K562 (cell line): ENCODE results near the gene BTLA. TPM values are rescaled to one million over a fixed set of nuclear protein-coding genes. Genes with fewer than 3 reads are reported as not detected.

ENCODE experiments used
- ATAC-seq: fragments of 200-7000 bp; cut with Tn5 transposase; 3 replicates; pipeline ENCODE4 v1.9.1; 2020; ENCODE audit warnings: moderate library complexity
- BruUV-seq: library from RNA; stranded (reverse); fragments of 400-500 nt; replicated peaks from 2 replicates; lab custom pipeline; 2021; lab: Mats Ljungman, UMichigan
- CTCF ChIA-PET: fragments of 300-600 bp; formaldehyde crosslinking; extraction: SDS; loops from one replicate; lab custom pipeline; 2021; ENCODE audit warnings: low intra/inter-chr PET ratio; lab: Yijun Ruan, JAX
- POLR2A ChIA-PET: fragments of 300-600, 350-650 bp; sonication (Branson Sonifier 250); formaldehyde crosslinking; extraction: SDS; loops from one replicate; lab custom pipeline; 2021; ENCODE audit warnings: antibody characterized with exemption, inconsistent platforms; lab: Yijun Ruan, JAX
- DNase-seq, 4 experiments: peaks; one replicate each; pipeline versions ENCODE4 v3.0.0 to v3.0.0-alpha.2; 2011 to 2018; ENCODE audit warnings: low spot score in 3 of 4, mixed read lengths in 3 of 4; ENCODE audit errors: extremely low read depth in 1 of 4
- FAIRE-seq: peaks from 2 replicates; lab custom pipeline; 2011; peaks lifted over from hg19 to GRCh38; lab: Jason Lieb, UNC
- H2AFZ ChIP-seq: 2 replicates; pipeline ENCODE4 v1.6.0; 2011; ENCODE audit warnings: low read depth, low read length, control low read depth, inconsistent platforms
- H3K27ac ChIP-seq: fragments of 200-600 bp; 3 replicates; pipeline ENCODE4 v1.8.0; 2011; ENCODE audit warnings: low read depth, mild to moderate bottlenecking, control low read depth, inconsistent platforms, low read length, moderate library complexity, mixed read lengths; ENCODE audit errors: extremely low read depth
- H3K27me3 ChIP-seq, 2 experiments: fragments of 300-600 bp in 1 of 2; 2 replicates in 1 of 2; 3 replicates in 1 of 2; pipeline versions ENCODE4 v1.6.0 to v1.8.0; 2011; ENCODE audit warnings: inconsistent platforms in 2 of 2, low read length in 2 of 2, mild to moderate bottlenecking in 1 of 2, mixed read lengths in 1 of 2, moderate library complexity in 1 of 2; ENCODE audit not compliant: control insufficient read depth in 2 of 2, insufficient read depth in 2 of 2
- H3K36me3 ChIP-seq: fragments of 300-600 bp; 3 replicates; pipeline ENCODE4 v1.8.0; 2011; ENCODE audit warnings: mild to moderate bottlenecking, low read length, inconsistent platforms; ENCODE audit not compliant: control insufficient read depth, insufficient read depth
- H3K4me1 ChIP-seq, 2 experiments: fragments of 200-600 bp in 1 of 2; replicated peaks in 1 of 2; 2 replicates in 1 of 2; 3 replicates in 1 of 2; pipeline versions ENCODE4 v1.5.1 to v1.8.0; 2011; ENCODE audit warnings: inconsistent platforms in 2 of 2, low read length in 2 of 2, mild to moderate bottlenecking in 1 of 2, mixed read lengths in 1 of 2, moderate library complexity in 1 of 2; ENCODE audit not compliant: control insufficient read depth in 2 of 2, insufficient read depth in 2 of 2
- H3K4me2 ChIP-seq: 2 replicates; pipeline ENCODE4 v1.6.1; 2011; ENCODE audit warnings: low read length, control low read depth, inconsistent platforms, mixed read lengths; ENCODE audit not compliant: insufficient read depth
- H3K4me3 ChIP-seq: fragments of 200-600 bp; sonication (generic), shearing (Covaris generic); 2 replicates; pipeline ENCODE4 v1.5.1; 2016; ENCODE audit warnings: control low read depth, inconsistent platforms
- H3K79me2 ChIP-seq: fragments of 200-600 bp; 3 replicates; pipeline ENCODE4 v1.8.0; 2011; ENCODE audit warnings: low read length, inconsistent platforms; ENCODE audit not compliant: control insufficient read depth, insufficient read depth
- H3K9ac ChIP-seq, 2 experiments: 2 replicates each; pipeline versions ENCODE4 v1.6.0 to v1.6.1; 2011; ENCODE audit warnings: low read depth in 2 of 2, low read length in 2 of 2, control low read depth in 1 of 2, inconsistent platforms in 1 of 2, mild to moderate bottlenecking in 1 of 2, mixed read lengths in 1 of 2; ENCODE audit not compliant: insufficient read depth in 1 of 2
- H3K9me1 ChIP-seq: one replicate; pipeline ENCODE4 v1.6.0; 2011; ENCODE audit warnings: inconsistent platforms, mild to moderate bottlenecking, low read length, moderate library complexity; ENCODE audit not compliant: control insufficient read depth, insufficient read depth
- H3K9me3 ChIP-seq: replicated peaks from 2 replicates; pipeline ENCODE4 v1.5.1; 2011; ENCODE audit warnings: low read depth, low read length, inconsistent platforms; ENCODE audit not compliant: control insufficient read depth, insufficient read depth
- H4K20me1 ChIP-seq: replicated peaks from 2 replicates; pipeline ENCODE4 v1.6.1; 2011; ENCODE audit warnings: low read length, inconsistent platforms, mixed read lengths; ENCODE audit not compliant: control insufficient read depth, insufficient read depth
- ARHGAP35 ChIP-seq: fragments of 450-650 bp; IDR thresholded peaks from 2 replicates; pipeline ENCODE4 v1.6.1; 2018; ENCODE audit not compliant: partially characterized antibody
- FOXP1 ChIP-seq: sonication (generic); formaldehyde crosslinking; IDR thresholded peaks from 2 replicates; pipeline ENCODE4 v1.8.0; 2022; ENCODE audit warnings: mild to moderate bottlenecking, missing genetic modification reagents
- ILF3 ChIP-seq: fragments of 450-650 bp; IDR thresholded peaks from 2 replicates; pipeline ENCODE4 v1.6.1; 2018; ENCODE audit warnings: antibody characterized with exemption, mild to moderate bottlenecking, moderate library complexity, borderline replicate concordance
- LCOR ChIP-seq: sonication (generic); formaldehyde crosslinking; IDR thresholded peaks from 2 replicates; pipeline ENCODE4 v1.8.0; 2022; ENCODE audit warnings: mild to moderate bottlenecking, missing genetic modification reagents
- MYC ChIP-seq, 2 experiments: fragments of 250-450 bp in 1 of 2; sonication (Bioruptor Pico) in 1 of 2; IDR thresholded peaks; 2 replicates each; pipeline versions ENCODE4 v1.5.1 to v1.6.1; 2012 to 2021; ENCODE audit warnings: low read depth in 2 of 2, borderline replicate concordance in 1 of 2, improper control_type of control experiment in 1 of 2, low read length in 1 of 2, mild to moderate bottlenecking in 1 of 2, moderate library complexity in 1 of 2
- NELFE ChIP-seq: IDR thresholded peaks from 2 replicates; pipeline ENCODE4 v1.6.1; 2011; ENCODE audit warnings: mild to moderate bottlenecking; ENCODE audit not compliant: insufficient read depth, insufficient read length
- NR2F6 ChIP-seq: fragments of 450-650 bp; formaldehyde crosslinking; IDR thresholded peaks from 2 replicates; pipeline ENCODE4 v1.4.0; 2020; ENCODE audit warnings: mild to moderate bottlenecking
- POLR3G ChIP-seq: IDR thresholded peaks from 2 replicates; pipeline ENCODE4 v1.6.1; 2011; ENCODE audit not compliant: insufficient read length, insufficient replicate concordance; ENCODE audit errors: extremely low read depth
- POU5F1 ChIP-seq: fragments of 150-350 bp; IDR thresholded peaks from 2 replicates; pipeline ENCODE4 v1.6.1; 2014; ENCODE audit warnings: borderline replicate concordance, low read length, low read depth, mild to moderate bottlenecking; ENCODE audit not compliant: partially characterized antibody
- RBM34 ChIP-seq: fragments of 200-400 bp; formaldehyde crosslinking; IDR thresholded peaks from 2 replicates; pipeline ENCODE4 v1.6.1; 2018; ENCODE audit warnings: low read length, borderline replicate concordance; ENCODE audit not compliant: insufficient read depth
- SIN3A ChIP-seq, 2 experiments: fragments of 150-350 bp in 1 of 2; IDR thresholded peaks; 2 replicates each; pipeline ENCODE4 v1.6.1; 2011 to 2016; ENCODE audit warnings: borderline replicate concordance in 2 of 2, low read depth in 2 of 2, low read length in 2 of 2, mild to moderate bottlenecking in 2 of 2, moderate library complexity in 2 of 2; ENCODE audit not compliant: control insufficient read depth in 1 of 2
- SRSF9 ChIP-seq: fragments of 200-400 bp; formaldehyde crosslinking; IDR thresholded peaks from 2 replicates; pipeline ENCODE4 v1.6.1; 2017; ENCODE audit warnings: low read depth, low read length, borderline replicate concordance
- ZNF354B ChIP-seq: fragments of 250-450 bp; sonication (Bioruptor Pico); IDR thresholded peaks from 2 replicates; pipeline ENCODE4 v1.4.0; 2020
- ZNF551 ChIP-seq: fragments of 250-450 bp; sonication (Bioruptor Pico); IDR thresholded peaks from 2 replicates; pipeline ENCODE4 v1.5.0; 2021; ENCODE audit warnings: mild to moderate bottlenecking, moderate library complexity
- ZNF583 ChIP-seq: fragments of 250-450 bp; sonication (Bioruptor Pico); IDR thresholded peaks from 2 replicates; pipeline ENCODE4 v1.4.0; 2020
- WGBS: fragments of 100-300 bp; shearing (Covaris generic); methylation state at CpG from one replicate; pipeline ENCODE4 v1.1.6; 2016; ENCODE audit warnings: low coverage, mixed read lengths; ENCODE audit not compliant: insufficient coverage; ENCODE audit errors: missing lambda C conversion rate; 5-methylcytosine and 5-hydroxymethylcytosine counted together
- in situ Hi-C: fragments of 300-500 bp; cut with MboI; formaldehyde crosslinking; loops from 4 replicates; pipeline ENCODE4 v1.15.0; 2018; ENCODE audit warnings: inconsistent platforms, mixed read lengths
- intact Hi-C: fragments of 100-400 bp; cut with micrococcal nuclease; formaldehyde crosslinking; loops from 2 replicates; pipeline ENCODE4 v1.14.2; 2022
- polyA plus RNA-seq, 8 experiments: library from polyadenylated mRNA; depleted of rRNA in 4 of 8; stranded (reverse) in 5 of 8; unstranded in 3 of 8; fragments of >200 nt; fragmentation: Nextera tagmentation in 2 of 8; fragmentation: Illumina TruSeq in 1 of 8; extraction: Ambion mirVana in 2 of 8; extraction: Trizol in 1 of 8; gene quantifications; 2 replicates each; pipeline versions ENCODE4 v1.2.1 to v1.2.3, GENCODE V29; 2011 to 2014; ENCODE audit warnings: inconsistent platforms in 1 of 8, missing spikeins in 1 of 8
- total RNA-seq, 7 experiments: library from RNA; depleted of rRNA in 6 of 7; stranded (reverse); fragments of >200 nt in 6 of 7; fragmentation: Illumina TruSeq in 2 of 7; extraction: Trizol in 2 of 7; gene quantifications; 2 replicates each; pipeline versions ENCODE4 v1.2.1 to v1.2.3, GENCODE V29; 2011 to 2021; ENCODE audit warnings: low replicate concordance in 1 of 7
- TF ChIP-seq, protein P1 (sequence below): IDR thresholded peaks from 2 replicates; pipeline ENCODE4 v1.6.1; 2011; ENCODE audit not compliant: insufficient read length; ENCODE audit errors: extremely low read depth
- TF ChIP-seq, protein P2 (sequence below): fragments of 200-800 bp; sonication (Bioruptor generic); IDR thresholded peaks from 2 replicates; pipeline ENCODE4 v1.6.1; 2016; ENCODE audit warnings: missing genetic modification characterization, missing compliant biosample characterization

The BTLA gene
- total and polyA plus RNA-seq, 9 of the 15 experiments (the other 6 are each of a cell fraction or from before 2014, with no cell fraction given): 0.22 TPM; not detected in 8

DNA sequence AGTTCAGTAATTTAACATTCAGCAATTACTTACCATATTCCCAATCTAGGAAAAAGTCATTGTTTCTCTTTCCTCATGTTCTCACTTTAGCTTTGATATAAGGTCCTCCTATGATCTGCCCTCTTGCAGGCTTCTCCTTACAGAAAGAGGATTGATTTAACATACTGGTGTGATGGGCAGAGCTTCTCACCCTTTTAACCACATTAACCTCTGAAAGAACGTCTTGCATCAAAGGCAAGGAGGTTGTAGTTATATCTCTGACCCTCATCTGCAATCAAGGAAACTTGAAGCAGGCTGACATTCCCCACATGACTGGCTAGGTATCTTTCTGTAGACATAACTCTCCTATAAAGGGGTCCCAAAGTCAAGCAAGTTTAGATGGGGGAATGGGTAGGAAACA is 39.5 kb downstream of the BTLA start:
- DNase-seq (no peak), FAIRE-seq (no peak), ATAC-seq (no peak)
- no peak overlapping the region for H3K9ac ChIP-seq
- H2AFZ ChIP-seq: no peak overlapping the region
- TF ChIP-seq ILF3 (no peak), ZNF551 (CRISPR knock-in tag) (no peak), ARHGAP35 (no peak), NR2F6 (CRISPR knock-in tag) (no peak), FOXP1 (CRISPR knock-in tag) (no peak), POU5F1 (no peak), RBM34 (no peak), MYC (IDR thresholded peaks at IDR 0.05; ENCODE audit: low read depth, low read length) (no peak), MYC (CRISPR knock-in tag; IDR thresholded peaks at IDR 0.05; ENCODE audit: borderline replicate concordance, low read depth) (no peak), ZNF354B (CRISPR knock-in tag) (no peak), SRSF9 (no peak), SIN3A (IDR thresholded peaks at IDR 0.05; ENCODE audit: borderline replicate concordance in 2 of 2, control insufficient read depth in 1 of 2, low read depth in 2 of 2, low read length in 2 of 2) (no peak), NELFE (no peak), POLR3G (no peak), LCOR (CRISPR knock-in tag) (no peak), ZNF583 (CRISPR knock-in tag) (no peak)
- TF ChIP-seq, protein P1, sequence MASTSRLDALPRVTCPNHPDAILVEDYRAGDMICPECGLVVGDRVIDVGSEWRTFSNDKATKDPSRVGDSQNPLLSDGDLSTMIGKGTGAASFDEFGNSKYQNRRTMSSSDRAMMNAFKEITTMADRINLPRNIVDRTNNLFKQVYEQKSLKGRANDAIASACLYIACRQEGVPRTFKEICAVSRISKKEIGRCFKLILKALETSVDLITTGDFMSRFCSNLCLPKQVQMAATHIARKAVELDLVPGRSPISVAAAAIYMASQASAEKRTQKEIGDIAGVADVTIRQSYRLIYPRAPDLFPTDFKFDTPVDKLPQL: no peak
- TF ChIP-seq, protein P2, sequence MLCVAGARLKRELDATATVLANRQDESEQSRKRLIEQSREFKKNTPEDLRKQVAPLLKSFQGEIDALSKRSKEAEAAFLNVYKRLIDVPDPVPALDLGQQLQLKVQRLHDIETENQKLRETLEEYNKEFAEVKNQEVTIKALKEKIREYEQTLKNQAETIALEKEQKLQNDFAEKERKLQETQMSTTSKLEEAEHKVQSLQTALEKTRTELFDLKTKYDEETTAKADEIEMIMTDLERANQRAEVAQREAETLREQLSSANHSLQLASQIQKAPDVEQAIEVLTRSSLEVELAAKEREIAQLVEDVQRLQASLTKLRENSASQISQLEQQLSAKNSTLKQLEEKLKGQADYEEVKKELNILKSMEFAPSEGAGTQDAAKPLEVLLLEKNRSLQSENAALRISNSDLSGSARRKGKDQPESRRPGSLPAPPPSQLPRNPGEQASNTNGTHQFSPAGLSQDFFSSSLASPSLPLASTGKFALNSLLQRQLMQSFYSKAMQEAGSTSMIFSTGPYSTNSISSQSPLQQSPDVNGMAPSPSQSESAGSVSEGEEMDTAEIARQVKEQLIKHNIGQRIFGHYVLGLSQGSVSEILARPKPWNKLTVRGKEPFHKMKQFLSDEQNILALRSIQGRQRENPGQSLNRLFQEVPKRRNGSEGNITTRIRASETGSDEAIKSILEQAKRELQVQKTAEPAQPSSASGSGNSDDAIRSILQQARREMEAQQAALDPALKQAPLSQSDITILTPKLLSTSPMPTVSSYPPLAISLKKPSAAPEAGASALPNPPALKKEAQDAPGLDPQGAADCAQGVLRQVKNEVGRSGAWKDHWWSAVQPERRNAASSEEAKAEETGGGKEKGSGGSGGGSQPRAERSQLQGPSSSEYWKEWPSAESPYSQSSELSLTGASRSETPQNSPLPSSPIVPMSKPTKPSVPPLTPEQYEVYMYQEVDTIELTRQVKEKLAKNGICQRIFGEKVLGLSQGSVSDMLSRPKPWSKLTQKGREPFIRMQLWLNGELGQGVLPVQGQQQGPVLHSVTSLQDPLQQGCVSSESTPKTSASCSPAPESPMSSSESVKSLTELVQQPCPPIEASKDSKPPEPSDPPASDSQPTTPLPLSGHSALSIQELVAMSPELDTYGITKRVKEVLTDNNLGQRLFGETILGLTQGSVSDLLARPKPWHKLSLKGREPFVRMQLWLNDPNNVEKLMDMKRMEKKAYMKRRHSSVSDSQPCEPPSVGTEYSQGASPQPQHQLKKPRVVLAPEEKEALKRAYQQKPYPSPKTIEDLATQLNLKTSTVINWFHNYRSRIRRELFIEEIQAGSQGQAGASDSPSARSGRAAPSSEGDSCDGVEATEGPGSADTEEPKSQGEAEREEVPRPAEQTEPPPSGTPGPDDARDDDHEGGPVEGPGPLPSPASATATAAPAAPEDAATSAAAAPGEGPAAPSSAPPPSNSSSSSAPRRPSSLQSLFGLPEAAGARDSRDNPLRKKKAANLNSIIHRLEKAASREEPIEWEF (CRISPR knock-in tag): no peak
- no peak overlapping the region for H3K4me2 ChIP-seq
- no peaks in the 10 kb centered on the region for H3K4me1 ChIP-seq
- H3K79me2 ChIP-seq: no peaks in the 10 kb centered on the region
- no peaks in the 10 kb centered on the region for H3K36me3 ChIP-seq
- BruUV-seq: no TSS peak
- no peaks in the 10 kb centered on the region for H3K27me3 ChIP-seq
- in situ Hi-C loops (no loop called here), intact Hi-C loops (no loop called here)
- H3K9me1 ChIP-seq: no peaks in the 10 kb centered on the region
- H3K27ac ChIP-seq: no peak overlapping the region
- H4K20me1 ChIP-seq: no peaks in the 10 kb centered on the region
- WGBS: 0% methylated on average over 1 of the region's 1 CpG
- no peaks in the 10 kb centered on the region for H3K9me3 ChIP-seq
- no peak overlapping the region for H3K4me3 ChIP-seq
- CTCF ChIA-PET: no interaction called here
- POLR2A ChIA-PET: no interaction called here
